ENCODE data around the gene CA14.
"Not testable (repeated sequence)": the region's sequence is repeated elsewhere in the genome, so short reads cannot be mapped to it uniquely, and the experiment has no call there.

The CA14 gene

DNA sequence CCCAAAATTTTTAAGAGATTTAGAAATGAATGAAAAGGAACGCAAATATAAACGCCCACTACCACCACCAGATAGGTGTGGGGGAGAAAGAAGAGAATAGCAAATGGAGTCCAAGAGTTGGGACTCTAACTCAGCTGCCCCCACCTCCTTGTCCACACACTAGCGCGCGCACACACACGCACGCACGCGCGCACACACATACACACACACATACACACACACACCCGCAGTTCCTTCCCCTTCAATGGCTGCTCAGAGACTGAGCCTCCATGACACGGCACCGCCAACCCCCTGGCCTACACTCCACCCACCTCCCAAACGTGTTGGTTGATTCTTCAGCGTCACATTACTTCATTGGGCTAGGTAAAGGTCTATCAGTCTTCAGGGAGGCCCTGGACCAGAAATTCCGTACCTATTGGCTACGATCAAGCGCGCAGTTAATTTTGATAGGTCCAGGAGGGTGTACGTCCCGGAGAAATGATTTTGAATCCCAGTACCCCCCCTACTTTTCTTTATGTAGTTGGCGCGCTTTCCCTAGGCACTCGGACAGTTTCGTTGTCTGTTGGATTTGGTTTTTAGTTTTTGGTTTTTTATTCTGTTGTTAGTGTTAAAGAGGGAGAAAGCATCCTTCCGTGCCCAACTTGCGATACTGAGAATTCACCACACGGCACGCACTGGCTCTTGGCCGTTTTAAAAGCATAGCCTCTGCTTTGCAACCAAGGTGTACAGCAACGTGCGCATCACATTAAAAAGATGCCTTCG lies 21.5 kb upstream of the CA14 start, which contains the start of gene ANP32E:
Gene ANP32E, minus strand, starts transcription at position 261 of the 762 bp plus-strand sequence. CDS start 326 bp downstream, outside the sequence.
- DNase-seq (ENCODE audit: low read depth in 2 of 2, low spot score in 1 of 2): peak; percentile 81 to 83

DNA sequence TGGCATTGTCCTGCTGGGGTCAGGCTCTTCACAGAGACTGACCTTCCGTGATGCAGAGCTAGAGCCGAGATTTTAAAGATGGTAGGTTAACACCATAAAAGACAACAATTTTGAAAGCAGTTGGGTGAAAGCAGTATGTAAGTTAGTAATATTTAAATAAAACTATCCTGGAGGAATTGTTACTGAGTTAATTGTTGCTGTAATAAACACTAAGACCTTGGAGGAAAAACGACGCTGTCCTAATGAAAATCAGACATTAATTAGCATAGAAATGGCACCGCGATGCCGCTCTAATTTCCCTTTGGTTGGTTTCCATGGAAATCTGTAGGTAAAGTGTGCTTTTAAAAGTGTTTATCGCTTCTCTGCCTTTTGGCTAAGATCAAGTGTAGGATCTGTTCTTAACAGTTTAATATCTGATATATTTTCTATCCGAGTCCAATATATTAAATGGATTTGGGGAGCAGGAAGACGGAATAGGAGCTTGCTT lies 20.9 kb upstream of the CA14 start:
- DNase-seq (ENCODE audit: low read depth in 2 of 2, low spot score in 1 of 2): no peak

DNA sequence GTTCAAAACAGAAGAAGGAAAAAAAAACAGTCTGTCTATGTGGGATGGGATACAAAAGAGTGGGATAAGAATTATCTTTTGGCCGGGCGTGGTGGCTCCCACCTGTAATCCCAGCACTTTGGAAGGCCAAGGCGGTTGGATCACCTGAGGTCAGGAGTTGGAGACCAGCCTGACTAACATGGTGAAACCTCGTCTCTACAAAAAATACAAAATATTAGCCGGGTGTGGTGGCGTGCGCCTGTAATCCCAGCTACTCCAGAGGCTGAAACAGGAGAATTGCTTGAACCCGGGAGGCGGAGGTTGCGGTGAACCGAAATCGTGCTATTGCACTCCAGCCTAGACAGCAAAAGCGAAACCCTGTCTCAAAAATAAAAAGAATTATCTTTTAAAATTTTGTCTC lies 20.4 kb upstream of the CA14 start:
- DNase-seq (ENCODE audit: low read depth in 2 of 2, low spot score in 1 of 2): not testable (repeated sequence)

DNA sequence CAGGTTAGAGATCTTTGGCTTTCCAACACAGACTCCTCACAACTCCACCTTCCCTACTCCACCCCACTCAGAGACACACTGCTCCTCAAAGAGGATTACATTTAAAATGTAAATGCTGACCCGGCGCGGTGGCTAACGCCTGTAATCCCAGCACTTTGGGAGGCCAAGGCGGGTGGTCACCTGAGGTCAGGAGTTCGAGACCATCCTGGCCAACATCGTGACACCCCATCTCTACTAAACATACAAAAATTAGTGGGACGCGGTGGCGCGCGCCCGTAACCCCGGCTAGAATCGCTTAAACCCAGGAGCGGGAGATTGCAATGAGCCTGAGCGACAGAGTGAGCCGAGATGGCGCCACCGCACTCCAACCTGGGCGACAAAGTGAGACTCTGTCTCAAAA lies 19.8 kb upstream of the CA14 start:
- no peak for DNase-seq (ENCODE audit: low read depth in 2 of 2, low spot score in 1 of 2)

DNA sequence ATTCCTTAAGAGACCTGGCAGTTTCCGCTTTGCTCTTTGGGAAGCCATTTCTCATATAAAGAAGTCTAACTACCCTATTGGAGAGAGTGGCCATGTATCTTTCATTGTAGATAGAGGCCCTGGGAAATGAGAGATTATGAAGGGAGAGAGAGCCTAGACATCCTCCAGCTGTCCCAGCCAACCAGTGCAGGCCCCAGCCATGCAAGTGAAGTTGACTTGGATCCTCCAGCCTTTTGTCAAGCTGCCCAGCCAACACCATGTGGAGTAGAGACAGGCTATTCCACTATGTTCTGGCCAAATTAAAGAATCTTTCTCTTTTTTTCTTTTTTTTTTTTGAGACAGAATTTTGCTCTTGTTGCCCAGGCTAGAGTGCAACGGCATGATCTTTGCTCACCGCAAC lies 14.6 kb upstream of the CA14 start:
- no peak for DNase-seq (ENCODE audit: low read depth in 2 of 2, low spot score in 1 of 2)

DNA sequence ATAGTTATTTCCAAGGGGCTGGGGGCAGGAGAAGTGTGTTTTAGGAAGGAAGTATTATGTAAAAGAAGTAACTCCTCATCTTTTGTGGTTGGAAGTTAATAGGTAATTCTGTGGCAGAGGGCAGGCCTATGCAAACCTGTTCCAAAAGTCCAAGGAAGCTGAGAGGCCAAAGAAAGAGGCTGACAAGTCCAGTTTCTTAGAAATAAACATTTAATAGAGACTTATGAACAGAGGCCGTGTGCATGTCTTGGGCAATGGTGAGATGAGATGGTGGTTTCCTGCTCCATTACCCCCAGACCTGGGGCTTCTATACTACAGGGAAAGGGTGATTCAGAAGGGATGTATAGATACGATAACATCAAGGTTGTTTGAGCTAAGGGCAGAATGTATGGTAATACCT lies 7.6 kb upstream of the CA14 start:
- no peak for DNase-seq (ENCODE audit: low read depth in 2 of 2, low spot score in 1 of 2)

DNA sequence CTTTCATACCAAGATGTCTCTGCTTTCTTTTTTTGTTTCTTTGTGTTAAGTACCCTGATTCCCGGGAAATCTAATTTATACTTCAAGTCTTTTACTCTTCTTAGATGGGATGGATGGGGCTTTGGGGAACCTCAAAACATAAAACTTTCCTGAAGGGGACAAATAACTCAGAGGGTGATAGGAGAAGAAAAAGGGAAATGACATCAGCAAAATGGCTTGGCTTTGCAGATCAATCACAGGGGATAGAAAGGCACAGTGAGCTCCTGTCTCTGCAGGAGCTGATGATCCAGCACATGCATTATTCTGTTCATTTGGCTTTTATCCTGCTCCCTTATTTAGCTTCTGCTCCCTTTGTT lies 1.4 kb upstream of the CA14 start:
- DNase-seq (ENCODE audit: low read depth in 2 of 2, low spot score in 1 of 2): no peak

DNA sequence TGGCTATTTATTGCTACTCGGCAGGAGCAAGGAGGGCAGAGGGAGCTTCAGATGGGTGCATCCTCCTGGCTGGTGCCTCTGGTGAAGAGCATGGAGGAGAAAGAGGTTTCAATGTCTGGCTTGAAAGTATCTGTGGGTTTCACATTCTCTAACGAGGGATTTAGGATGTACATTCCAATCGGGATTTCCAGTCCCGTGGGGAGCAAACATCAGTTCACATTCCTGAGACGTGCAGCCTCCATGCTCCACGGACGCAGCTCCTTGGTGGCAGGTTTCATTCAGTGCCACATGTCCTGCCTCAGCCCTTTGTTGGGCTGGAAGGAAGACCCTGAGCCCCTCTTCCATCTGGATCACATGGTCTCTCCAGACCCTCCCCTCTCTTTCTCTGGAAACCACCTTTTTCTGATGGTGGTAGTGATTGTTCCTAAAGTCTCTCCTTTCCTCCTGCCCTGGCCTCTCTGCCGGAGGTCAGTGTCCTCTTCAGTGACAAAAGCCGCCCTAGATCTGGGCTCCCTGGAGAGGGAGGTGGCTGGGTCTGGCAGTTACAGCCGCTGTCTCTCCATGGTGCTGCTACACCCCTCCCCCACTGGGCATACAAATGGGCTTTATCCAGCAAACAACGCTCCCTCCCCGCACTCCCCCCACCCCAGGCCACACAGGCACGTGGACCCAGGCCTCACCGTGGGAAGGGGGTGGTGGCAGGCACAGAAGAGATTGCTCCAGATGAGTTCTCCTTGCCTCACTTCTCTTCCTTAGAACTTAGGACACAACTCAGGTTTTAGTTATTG lies 826 bp upstream of the CA14 start:
- no peak for DNase-seq (ENCODE audit: low read depth in 2 of 2, low spot score in 1 of 2)

DNA sequence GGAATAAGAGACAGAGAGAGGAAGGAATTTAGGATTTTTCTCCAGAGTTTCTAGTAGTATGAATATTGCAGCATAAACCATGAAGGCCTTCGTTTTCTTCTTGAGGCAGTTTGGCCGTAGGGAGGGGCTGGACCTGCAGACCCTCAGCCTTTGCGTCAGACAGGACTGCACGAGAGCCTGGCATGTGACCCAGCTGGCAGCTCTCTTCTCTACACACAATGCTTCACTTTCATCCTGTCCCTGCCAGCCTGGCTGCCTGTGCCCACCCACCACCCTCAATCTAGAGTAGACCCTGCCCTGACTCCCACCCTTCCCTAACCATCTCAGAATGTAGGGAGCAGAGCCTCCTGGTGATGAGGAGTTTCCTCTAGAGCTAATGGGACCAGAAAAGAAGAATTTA lies 1.6 kb downstream of the CA14 start:
- no peak for DNase-seq (ENCODE audit: low read depth in 2 of 2, low spot score in 1 of 2)

DNA sequence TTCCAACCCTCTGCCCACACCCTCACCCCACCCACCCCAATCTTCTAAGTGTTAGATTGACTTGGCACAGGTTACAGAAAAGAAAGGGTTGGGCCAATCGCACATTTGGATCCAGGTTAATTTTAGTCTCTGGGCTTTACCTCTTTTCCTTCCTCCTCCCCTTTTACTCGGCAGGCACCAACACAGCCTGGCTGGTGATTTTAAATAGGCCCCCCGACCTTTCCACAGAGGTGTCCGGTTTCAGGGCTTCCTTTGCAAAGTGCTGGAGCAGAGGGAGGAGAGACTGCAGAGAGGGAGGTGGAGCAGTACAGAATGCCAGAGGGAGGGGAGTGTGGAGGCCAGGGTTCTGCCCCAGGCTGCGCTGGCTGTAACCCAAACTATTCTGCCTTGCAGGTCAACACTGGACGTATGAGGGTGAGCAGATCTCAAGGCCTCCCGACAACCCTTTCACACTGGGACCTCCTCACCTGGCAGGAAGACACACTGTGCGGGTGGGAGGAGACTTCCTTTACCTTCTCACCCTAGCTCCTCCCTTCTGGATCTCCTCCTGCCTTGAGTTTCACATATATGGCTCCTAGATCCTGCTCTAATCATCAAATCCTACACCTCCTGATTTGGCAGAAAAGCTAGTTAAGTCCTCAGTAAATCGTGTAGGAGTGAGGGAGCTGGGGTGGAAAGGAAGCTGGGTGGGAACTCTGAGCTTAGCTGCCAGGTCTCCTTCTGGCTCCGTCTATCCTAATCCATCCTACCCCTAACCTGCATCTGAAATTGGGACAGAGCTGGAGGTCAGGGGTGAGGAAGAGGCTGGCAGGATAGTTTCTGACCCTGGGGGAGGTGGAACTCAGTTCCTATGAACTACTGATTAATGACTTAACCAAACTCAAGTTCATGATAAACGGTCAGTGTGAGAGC lies 2.4 kb downstream of the CA14 start:
- no peak for DNase-seq (ENCODE audit: low read depth in 2 of 2, low spot score in 1 of 2)

DNA sequence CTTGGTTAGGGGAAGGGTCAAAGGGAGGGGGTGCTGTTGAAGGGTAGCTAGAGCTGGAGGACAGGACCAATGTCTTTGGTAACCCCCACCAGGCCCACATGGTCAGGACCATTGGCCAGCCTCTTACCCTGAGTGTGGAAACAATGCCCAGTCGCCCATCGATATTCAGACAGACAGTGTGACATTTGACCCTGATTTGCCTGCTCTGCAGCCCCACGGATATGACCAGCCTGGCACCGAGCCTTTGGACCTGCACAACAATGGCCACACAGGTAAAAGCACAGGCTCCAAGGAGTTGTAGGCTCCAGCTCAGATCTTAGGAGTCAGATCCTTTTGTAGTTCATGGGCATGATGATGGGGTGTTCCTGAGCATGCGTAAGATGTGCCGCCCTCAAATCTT lies 3.8 kb downstream of the CA14 start:
- no peak for DNase-seq (ENCODE audit: low read depth in 2 of 2, low spot score in 1 of 2)

DNA sequence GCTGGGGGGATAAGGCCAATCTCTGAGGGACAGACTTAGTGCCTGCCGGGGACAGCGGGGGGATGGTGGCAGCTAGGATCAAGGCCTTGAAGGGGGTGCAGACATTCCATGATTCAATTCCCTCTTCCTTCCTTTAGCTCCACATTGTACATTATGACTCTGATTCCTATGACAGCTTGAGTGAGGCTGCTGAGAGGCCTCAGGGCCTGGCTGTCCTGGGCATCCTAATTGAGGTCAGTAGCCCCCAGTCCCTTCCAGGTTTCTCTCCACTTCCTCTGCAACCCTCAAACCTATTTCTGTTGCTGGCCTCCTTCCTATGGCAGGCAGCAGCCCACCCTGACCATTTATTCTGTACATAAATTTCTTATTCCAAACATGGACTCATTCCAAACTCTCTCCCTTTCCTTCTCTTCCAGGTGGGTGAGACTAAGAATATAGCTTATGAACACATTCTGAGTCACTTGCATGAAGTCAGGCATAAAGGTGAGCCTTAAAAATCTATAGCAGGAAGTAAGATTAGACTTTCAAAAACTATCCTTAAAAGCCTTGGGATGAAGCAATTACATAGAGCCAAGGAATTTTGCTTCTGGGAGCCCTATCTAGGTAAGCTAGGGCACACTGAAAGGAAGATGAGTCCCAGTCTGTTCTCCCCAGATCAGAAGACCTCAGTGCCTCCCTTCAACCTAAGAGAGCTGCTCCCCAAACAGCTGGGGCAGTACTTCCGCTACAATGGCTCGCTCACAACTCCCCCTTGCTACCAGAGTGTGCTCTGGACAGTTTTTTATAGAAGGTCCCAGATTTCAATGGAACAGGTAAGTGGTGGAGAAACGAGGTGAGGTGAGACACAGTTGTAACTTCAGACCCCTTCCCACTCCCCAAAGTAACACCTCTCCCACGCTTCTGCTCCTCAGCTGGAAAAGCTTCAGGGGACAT lies 5.1 kb downstream of the CA14 start:
- DNase-seq (ENCODE audit: low read depth in 2 of 2, low spot score in 1 of 2): no peak

DNA sequence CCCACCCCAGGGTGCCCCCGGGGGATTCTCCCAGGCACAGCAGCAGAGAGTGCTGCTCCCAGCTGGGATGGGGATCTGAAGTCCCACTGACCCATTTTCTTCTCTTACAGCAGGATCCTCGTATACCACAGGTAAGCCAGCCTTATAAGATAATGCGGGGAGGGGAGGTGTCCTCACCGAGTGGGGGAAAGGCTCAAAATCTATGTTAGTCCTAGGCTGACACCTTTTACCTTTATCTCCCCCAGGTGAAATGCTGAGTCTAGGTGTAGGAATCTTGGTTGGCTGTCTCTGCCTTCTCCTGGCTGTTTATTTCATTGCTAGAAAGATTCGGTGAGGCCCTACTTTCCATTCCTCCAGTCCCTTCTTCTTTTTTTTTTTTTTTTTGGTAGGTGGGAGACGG lies 6.0 kb downstream of the CA14 start:
- DNase-seq (ENCODE audit: low read depth in 2 of 2, low spot score in 1 of 2): no peak

DNA sequence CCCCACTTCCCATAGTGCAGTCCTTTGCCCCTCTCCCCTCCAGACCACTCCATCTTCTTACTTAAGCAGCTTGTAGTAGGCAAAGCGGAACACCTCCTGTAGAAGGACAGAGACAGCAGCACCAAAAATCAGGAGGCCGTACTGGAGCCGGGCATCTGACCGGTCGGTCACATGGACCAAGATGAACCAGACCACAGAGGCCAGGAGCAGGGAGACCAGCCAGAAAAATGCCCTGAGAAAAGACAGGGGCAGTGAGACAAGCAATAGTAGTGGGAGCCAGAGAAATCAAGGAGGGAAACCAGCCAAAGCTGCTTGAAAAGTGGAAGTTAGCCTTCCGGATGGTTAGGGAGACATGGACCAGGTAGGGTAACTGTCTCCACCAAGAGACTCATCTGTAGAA lies 10.3 kb downstream of the CA14 start:
- no peak for DNase-seq (ENCODE audit: low read depth in 2 of 2, low spot score in 1 of 2)

DNA sequence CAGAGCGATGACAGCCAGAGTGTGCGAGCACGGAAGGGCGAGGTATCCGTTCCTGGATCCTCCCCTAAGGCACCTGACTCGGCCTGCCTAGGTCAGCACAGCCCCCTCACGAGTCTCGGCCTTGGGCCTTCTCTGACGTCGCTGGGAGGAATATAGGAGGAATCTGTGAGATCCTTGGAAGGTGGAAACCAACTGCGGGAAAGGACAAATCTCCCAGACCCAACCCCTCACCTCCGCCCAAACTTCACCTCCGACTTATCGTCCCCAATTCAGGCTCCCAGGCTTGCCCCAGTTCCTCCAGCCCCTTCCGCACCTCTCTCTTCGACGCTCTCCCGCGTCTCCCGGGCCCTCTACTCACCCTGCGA lies 10.7 kb downstream of the CA14 start:
- DNase-seq (ENCODE audit: low read depth in 2 of 2, low spot score in 1 of 2): no peak

DNA sequence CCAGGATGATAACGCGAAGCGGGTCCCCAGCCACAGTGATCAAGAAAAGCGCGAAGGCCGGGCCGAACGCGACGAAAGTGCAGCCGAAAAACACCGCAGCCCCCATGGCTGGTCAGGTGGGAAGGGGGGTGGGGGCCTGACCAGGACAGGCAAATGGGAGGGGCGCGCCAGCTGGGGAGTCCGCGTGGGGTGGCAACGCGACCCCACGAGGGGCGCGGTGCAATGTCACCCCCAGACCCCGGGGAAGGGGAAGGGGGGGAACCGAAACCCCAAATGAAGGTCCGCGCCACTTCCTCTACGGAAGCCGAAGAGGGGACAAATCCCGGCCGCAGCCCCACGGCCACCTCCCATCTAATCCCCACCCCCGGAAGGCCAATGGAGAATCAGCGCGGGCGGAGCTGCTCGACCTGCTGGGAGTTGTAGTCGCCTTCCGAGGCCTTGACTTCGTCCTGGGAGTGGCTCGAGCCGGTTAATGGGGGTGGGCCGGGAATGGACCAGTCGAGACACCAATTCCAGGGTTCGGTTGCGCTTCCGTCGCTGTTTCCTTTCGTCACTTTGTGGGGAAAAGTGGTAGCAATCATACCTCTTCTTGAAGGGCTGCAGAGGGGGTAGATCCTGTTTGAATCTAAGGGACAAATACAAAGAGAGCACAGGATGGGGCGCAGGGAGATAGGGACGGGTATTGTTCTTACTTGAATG lies 11.3 kb downstream of the CA14 start, which contains the start of gene APH1A:
Gene APH1A, minus strand, starts transcription at position 312 of the 699 bp plus-strand sequence. Its CDS starts 206 bp downstream, at position 106.
- DNase-seq (ENCODE audit: low read depth in 2 of 2, low spot score in 1 of 2): peak; percentile 79 to 88

DNA sequence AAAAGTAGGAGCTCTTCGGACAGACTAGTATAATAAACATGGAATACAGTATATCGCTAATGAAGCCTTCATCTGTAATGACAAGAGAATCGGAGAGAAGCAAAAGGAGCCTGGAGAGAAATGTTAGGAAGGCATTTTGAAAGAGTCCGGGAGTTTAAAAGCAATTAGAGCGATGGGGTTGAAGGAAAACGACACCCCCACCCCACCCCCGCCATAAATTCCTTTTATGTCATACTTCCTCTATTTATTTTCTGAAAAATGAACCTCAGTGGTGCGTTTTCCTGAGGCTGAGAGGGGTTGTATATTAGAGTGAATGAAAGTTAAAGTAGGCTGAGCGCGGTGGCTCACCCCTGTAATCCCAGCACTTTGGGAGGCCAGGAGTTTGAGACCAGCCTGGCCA lies 11.9 kb downstream of the CA14 start:
- DNase-seq (ENCODE audit: low read depth in 2 of 2, low spot score in 1 of 2): no peak

DNA sequence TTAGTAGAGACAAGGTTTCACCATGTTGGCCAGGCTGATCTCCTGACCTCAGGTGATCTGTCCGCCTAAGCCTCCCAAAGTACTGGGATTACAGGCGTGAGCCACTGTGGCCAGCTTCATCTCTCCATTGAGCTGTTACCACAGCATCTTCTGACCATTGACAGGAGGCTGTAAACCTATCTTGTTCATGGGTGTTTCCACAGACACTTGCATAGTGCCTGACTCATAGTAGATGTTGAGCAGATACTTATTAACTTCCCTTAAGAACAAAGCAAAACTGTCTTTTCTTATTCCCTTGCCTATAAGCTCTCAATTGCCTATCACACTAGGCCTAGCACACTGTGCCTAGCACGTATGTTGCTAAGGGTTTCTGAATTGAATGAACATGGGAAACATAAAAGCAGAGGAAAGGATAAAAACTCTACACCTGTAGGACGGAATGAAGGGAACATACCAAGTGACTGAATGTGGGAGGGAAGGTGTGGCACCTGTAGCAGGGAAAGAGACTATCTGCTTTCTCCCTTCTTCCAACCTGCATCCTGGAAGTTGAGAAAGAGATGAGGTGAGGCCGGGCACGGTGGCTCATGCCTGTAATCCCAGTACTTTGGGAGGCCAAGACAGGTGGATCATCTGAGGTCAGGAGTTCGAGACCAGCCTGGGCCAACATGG lies 13.9 kb downstream of the CA14 start:
- no peak for DNase-seq (ENCODE audit: low read depth in 2 of 2, low spot score in 1 of 2)

DNA sequence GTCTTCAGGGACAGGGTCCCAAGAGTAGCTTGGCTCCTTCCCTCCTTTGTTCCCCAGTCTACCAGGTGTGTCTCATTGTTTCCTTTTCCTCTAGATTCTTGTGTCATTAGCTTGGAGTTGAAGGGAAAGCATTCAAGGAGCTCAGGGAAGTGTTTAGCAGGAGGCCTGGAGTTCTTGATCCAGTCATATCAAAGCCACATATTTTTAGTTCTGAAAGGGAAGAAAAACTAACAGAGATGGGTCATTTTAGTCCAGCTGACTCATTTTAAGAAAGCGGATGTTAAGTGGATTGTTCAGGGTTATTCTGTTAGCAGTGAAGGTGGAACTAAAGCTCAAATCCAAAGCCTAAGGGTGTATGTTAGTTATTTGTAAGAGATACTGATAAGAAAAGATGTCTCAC lies 15.7 kb downstream of the CA14 start:
- DNase-seq (ENCODE audit: low read depth in 2 of 2, low spot score in 1 of 2): no peak

Measured in stimulated activated CD8-positive, alpha-beta memory T cell treated with anti-CD3 and anti-CD28 coated beads, Interleukin-4, amount 100 ng/mL, for 4 hours (primary cell).